Measurements from ENCODE around the gene KCNC1.

Gene KCNC1

DNA sequence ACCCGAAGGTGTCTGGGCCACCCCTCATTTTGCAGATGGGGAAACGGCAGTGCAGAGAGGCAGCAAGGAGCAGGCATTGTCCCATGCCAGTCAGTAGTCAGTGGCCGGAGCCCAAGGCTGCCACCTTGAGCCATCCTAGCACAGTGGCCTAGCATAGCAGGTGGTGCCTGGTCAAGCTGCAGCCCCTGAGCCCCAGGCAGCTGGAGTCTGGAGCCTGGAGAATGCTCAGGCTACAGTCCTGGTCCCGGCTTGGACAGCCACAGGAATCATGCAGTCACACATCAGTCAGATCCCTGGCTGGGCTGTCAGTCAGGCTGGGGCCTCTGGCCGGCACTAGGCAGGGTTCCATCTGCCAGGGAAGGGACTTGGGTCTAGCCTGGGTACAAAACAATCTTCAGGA is 18.6 kb downstream of the KCNC1 start:
- DNase-seq (ENCODE audit: low spot score): no peak

GRCh38 chr11:17753641-17754040 is 19.1 kb downstream of the KCNC1 start:
- no peak for DNase-seq (ENCODE audit: low spot score)

GRCh38 chr11:17755891-17756290 is 21.3 kb downstream of the KCNC1 start:
- DNase-seq (ENCODE audit: low spot score): no peak

- DNase-seq (ENCODE audit: low spot score): peak; percentile 52
Observed at GRCh38 chr11:17760102-17761029, 25.8 kb downstream of the KCNC1 start.

GRCh38 chr11:17762309-17762974 is 27.9 kb downstream of the KCNC1 start:
- DNase-seq (ENCODE audit: low spot score): no peak

GRCh38 chr11:17763244-17763643 is 28.7 kb downstream of the KCNC1 start:
- no peak for DNase-seq (ENCODE audit: low spot score)

GRCh38 chr11:17763703-17764102 is 29.1 kb downstream of the KCNC1 start:
- DNase-seq (ENCODE audit: low spot score): no peak

DNA sequence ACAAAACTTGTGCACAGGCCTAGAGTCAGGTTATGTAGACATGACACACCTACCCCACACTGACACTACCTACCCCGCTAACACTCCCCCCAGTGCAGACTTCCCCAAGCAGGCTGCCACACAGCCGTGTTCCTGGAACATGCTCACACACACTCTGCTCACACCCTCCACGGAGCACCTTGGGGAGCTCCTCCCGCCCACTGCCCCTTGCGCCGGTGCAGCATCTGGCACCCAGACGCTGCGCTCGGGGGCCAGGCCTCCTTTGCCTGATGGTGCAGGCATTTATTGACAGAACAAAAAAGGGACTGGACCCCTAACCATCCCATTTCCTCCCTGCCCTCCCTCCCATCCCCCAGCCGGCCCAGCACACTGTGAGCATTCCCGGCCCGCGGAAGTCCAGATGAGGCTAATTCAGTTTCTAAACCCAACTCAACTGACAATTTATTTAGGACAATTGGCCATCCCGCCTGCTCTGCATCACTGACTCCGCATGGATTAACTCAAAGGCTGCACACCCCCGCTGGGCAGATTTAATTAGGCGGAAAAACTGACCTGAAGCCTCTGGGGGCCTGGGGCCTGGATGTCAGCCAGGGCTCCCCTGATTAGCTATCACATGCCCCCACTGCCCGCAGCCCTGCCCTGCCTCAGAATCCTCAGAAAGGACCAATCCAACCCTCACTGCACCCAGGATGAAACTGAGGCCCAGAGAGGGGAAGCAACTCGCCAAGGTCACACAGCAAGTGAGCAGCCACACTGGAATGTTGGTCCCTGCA is 30.1 kb downstream of the KCNC1 start:
- DNase-seq (ENCODE audit: low spot score): no peak

DNA sequence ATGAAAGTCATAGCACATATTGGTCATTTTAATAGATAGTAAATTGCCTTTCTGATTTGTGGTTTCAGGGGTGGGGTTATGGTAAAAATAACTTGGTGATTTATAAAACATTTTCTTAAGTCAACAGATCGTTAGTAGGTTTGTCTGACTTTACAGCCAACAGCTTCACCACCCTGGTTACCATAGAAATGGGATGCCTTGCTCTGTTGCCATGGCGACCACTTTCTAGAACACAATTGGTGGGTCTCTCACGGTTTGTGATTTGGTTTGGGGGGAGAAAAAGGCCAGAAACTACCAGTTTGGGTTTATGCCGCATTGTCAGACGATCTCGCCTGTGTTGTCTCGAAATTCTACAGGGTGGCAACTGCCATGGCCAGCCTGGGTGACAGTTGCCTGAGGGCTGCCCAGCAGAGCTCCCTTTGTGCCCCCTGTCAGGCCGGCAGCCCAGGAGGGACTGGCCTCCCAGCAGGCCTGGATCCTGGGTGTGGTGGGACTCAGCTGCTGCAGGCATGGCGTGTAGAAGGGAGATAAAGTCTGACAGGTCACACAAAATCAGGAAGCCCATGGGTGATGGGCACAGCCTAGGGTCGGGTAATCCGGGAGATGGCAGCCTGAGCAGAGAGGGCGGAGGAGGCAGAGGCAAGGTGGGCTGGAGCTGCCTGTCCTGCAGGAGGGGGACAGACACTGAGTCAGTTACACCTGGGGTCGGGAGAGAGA is 30.9 kb downstream of the KCNC1 start:
- DNase-seq (ENCODE audit: low spot score): peak; percentile 75

DNA sequence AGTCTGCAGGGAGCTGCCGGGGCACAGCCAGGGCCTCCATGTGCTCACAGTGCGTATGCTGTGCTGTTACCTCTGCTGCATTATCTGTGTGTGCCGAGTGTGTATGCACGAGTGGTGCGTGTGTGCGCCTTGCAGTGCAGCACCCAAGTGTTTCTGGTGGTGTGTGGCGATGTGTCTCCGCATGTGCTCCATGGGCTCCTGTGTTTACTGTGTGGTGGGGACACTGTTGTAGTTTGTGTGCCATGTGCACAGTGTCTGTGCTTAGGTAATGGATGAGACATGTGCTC is 31.4 kb downstream of the KCNC1 start:
- peak; percentile 25 for DNase-seq (ENCODE audit: low spot score)

GRCh38 chr11:17766590-17766989 is 32.0 kb downstream of the KCNC1 start:
- no peak for DNase-seq (ENCODE audit: low spot score)

DNA sequence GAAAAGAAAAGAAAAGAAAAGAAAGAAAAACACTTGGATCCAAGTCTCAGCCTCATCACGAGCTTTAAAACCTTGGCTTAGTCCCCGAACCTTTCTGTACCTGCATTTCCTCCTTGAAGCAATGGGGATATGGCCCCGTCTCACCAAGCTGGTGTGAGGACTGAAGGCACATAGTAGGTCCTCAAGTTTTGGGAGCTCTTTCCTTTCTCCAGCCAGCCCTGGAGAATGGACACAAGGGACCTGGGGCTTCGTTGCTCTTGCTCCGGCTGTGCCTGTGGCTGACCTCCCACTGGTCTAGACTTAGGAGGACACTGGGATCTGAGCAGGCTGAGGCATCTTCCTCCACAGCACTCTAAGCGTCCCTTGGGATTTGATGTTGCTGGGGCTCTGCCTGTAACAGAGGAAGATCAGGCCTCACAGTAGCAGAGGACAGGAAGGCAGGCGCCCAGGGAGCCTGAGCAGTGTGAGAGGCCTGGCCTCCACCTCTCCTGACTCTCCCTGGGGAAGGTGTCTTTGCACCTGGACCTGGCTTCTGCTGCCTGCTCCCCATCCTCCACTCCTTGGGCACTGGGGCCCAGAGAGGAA is 32.8 kb downstream of the KCNC1 start:
- no peak for DNase-seq (ENCODE audit: low spot score)

DNA sequence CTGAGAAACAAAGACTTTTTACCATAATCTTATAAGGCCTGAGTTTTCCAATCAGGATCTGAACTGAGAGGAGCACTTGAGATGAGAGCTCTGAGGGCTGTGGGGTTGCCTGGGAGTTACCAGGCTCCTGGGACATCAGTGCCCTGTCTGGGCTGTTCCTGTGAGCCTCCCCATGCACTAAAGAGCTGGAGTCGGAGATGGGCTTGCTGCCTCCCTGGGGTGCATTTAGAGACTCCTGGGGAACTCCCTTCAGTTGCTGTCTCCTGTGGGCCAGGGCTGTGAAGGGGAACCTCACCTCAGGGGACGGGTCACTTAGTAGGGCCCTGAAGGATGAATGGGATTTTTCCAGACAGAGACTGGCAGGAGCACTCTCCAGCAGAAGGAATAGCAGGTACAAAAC is 33.3 kb downstream of the KCNC1 start:
- no peak for DNase-seq (ENCODE audit: low spot score)

DNA sequence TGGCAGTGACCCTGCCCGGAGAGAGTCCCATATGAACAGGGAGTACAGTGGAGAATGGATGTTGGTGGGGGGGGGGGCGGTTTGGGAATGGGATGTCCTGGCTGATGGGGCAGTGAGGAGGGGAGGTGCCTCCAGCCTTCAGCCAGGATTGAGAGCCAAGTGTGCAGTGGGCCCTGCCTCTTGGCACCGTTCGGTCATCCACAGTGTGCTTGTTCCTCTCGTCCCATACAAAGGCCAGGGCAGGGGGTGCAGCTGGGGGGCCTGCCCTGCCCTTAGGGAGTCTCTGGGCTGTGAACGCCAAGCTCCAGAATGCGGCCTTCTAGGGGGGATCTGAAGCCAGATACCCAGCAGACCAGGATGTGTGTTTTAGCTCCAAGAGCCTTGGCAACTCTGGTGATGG is 34.0 kb downstream of the KCNC1 start:
- DNase-seq (ENCODE audit: low spot score): no peak

- no peak for DNase-seq (ENCODE audit: low spot score)
Observed at GRCh38 chr11:17769218-17769617, 34.6 kb downstream of the KCNC1 start.

GRCh38 chr11:17770048-17770652 is 35.6 kb downstream of the KCNC1 start:
- no peak for DNase-seq (ENCODE audit: low spot score)

DNA sequence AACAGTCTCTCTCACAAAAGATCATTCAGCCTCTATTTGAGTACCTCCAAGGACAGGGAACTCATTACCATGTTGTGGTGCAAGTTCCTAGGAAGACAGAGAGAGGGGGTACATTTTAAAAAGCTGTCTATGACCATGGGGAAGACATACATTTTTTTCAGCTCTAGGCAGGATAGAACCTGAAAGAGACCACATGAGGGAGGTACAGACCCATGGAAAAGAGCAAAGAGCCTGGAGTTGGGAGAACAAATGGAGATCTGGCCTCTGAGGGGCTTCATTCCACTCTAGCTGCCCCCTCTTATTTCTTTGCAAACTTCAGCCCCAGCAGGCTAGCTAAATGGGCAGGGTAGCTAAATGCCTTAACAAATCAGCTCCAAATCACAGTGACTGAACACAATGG is 36.3 kb downstream of the KCNC1 start:
- DNase-seq (ENCODE audit: low spot score): no peak

- no peak for DNase-seq (ENCODE audit: low spot score)
Observed at GRCh38 chr11:17771415-17771814, 36.8 kb downstream of the KCNC1 start.

DNA sequence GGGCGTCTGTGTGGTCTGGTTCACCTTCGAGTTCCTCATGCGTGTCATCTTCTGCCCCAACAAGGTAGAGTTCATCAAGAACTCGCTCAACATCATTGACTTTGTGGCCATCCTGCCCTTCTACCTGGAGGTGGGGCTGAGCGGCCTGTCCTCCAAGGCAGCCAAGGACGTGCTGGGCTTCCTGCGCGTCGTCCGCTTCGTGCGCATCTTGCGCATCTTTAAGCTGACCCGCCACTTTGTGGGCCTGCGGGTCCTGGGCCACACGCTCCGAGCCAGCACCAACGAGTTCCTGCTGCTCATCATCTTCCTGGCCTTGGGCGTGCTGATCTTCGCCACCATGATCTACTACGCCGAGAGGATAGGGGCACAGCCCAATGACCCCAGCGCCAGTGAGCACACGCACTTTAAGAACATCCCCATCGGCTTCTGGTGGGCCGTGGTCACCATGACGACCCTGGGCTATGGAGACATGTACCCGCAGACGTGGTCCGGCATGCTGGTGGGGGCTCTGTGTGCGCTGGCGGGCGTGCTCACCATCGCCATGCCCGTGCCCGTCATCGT is 37.3 kb downstream of the KCNC1 start:
- DNase-seq (ENCODE audit: low spot score): no peak

- no peak for DNase-seq (ENCODE audit: low spot score)
Observed at GRCh38 chr11:17772704-17773600, 38.4 kb downstream of the KCNC1 start.
